ENCODE data around the gene MOB4.

GRCh38 chr2:197504000-197504399 lies 11.9 kb upstream of the MOB4 start:
- TF ChIP-seq POLR2AphosphoS5 (IDR thresholded peaks at IDR 0.05; ENCODE audit: low read depth, low read length) (no peak), TAF1 (IDR thresholded peaks at IDR 0.05; ENCODE audit: borderline replicate concordance, insufficient read depth, low read length) (no peak)
